ENCODE measurements around the gene CCDC187.
"Not testable (repeated sequence)": the region's sequence is repeated elsewhere in the genome, so short reads cannot be mapped to it uniquely, and the experiment has no call there.

Gene CCDC187

DNA sequence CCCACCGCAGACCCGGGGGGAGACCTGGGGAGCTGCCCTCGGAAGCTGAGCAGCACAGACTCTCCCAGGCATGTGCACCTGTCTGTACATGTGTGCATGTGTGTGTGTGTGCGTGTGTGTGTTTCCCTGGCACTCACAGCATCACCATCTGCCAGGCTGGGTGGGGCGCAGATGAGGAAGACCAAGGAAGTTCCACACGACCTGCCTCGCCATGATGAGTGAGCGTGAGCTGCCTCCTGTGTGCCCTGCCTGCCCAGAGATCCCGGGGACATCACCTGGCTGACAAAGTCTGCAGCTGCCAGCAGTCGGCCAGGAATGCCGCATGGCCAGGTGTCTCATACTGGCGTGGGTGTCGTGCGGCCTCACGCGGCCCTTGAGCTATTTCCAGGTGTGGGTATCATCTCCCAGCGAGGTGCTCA lies 19.5 kb upstream of the CCDC187 start:
- H3K4me3 ChIP-seq (ENCODE audit: low read depth, low read length) = no peak overlapping the region
- H3K4me1 ChIP-seq (ENCODE audit: control insufficient read depth, insufficient read depth, low read length) = peaks cover 2% of the 10 kb centered on the region
- no peaks in the 10 kb centered on the region for H3K27me3 ChIP-seq (ENCODE audit: control insufficient read depth, insufficient read depth, low read length)
- H3K9me3 ChIP-seq (ENCODE audit: control insufficient read depth, insufficient read depth, low read length) = no peaks in the 10 kb centered on the region
- peaks cover 3% of the 10 kb centered on the region for H3K36me3 ChIP-seq (ENCODE audit: control insufficient read depth, insufficient read depth, low read length)
- H3K9ac ChIP-seq (ENCODE audit: low read depth, low read length) = no peak overlapping the region

- peaks cover 3% of the 10 kb centered on the region for H3K36me3 ChIP-seq (ENCODE audit: control insufficient read depth, insufficient read depth, low read length)
- H3K4me1 ChIP-seq (ENCODE audit: control insufficient read depth, insufficient read depth, low read length) = peaks cover 2% of the 10 kb centered on the region
- no peak overlapping the region for H3K9ac ChIP-seq (ENCODE audit: low read depth, low read length)
- no peaks in the 10 kb centered on the region for H3K27me3 ChIP-seq (ENCODE audit: control insufficient read depth, insufficient read depth, low read length)
- no peak overlapping the region for H3K4me3 ChIP-seq (ENCODE audit: low read depth, low read length)
- H3K9me3 ChIP-seq (ENCODE audit: control insufficient read depth, insufficient read depth, low read length) = no peaks in the 10 kb centered on the region
Measured at GRCh38 chr9:136322756-136323330, 18.9 kb upstream of the CCDC187 start.

DNA sequence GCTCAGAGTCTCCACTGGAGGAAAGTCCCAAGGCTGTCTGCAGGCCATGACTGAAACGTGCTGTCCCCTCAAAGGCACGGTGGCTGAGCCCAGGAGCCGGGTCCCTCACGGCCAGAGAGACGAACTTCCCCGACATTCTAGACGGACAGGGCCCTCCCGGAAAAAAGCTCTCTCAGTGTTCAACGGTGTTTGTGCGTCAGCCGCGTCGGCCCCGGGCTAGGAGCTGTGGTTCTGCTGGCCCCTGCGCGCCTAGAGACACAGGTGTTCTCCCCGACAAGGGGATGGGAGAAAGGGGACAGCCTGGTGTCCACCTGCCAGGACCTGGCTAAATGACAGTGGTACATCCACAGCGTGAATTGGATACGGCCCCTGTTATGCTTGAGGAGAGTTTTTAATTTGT lies 17.7 kb upstream of the CCDC187 start:
- Histone ChIP-seq H3K9me3 (ENCODE audit: control insufficient read depth, insufficient read depth, low read length) (no peaks in the 10 kb centered on the region), H3K4me1 (ENCODE audit: control insufficient read depth, insufficient read depth, low read length) (no peaks in the 10 kb centered on the region), H3K27me3 (ENCODE audit: control insufficient read depth, insufficient read depth, low read length) (no peaks in the 10 kb centered on the region)

GRCh38 chr9:136320972-136321371 lies 17.1 kb upstream of the CCDC187 start:
- not testable (repeated sequence) for H3K27me3 ChIP-seq (ENCODE audit: control insufficient read depth, insufficient read depth, low read length); H3K4me1 ChIP-seq (ENCODE audit: control insufficient read depth, insufficient read depth, low read length); H3K9me3 ChIP-seq (ENCODE audit: control insufficient read depth, insufficient read depth, low read length)

More for the DNA sequence above, 17.7 kb upstream of the CCDC187 start:
- Histone ChIP-seq H3K4me3 (ENCODE audit: low read depth, low read length) (no peak overlapping the region), H3K9ac (ENCODE audit: low read depth, low read length) (no peak overlapping the region), H3K36me3 (ENCODE audit: control insufficient read depth, insufficient read depth, low read length) (peaks cover 3% of the 10 kb centered on the region)

GRCh38 chr9:136319955-136320354 lies 16.1 kb upstream of the CCDC187 start:
- not testable (repeated sequence) for H3K4me3 ChIP-seq (ENCODE audit: low read depth, low read length); H3K9ac ChIP-seq (ENCODE audit: low read depth, low read length); H3K9me3 ChIP-seq (ENCODE audit: control insufficient read depth, insufficient read depth, low read length); H3K27me3 ChIP-seq (ENCODE audit: control insufficient read depth, insufficient read depth, low read length); H3K36me3 ChIP-seq (ENCODE audit: control insufficient read depth, insufficient read depth, low read length); H3K4me1 ChIP-seq (ENCODE audit: control insufficient read depth, insufficient read depth, low read length)

More at GRCh38 chr9:136320972-136321371, 17.1 kb upstream of the CCDC187 start:
- not testable (repeated sequence) for H3K4me3 ChIP-seq (ENCODE audit: low read depth, low read length); H3K9ac ChIP-seq (ENCODE audit: low read depth, low read length); H3K36me3 ChIP-seq (ENCODE audit: control insufficient read depth, insufficient read depth, low read length)

- not testable (repeated sequence) for H3K4me3 ChIP-seq (ENCODE audit: low read depth, low read length); H3K36me3 ChIP-seq (ENCODE audit: control insufficient read depth, insufficient read depth, low read length); H3K27me3 ChIP-seq (ENCODE audit: control insufficient read depth, insufficient read depth, low read length); H3K9ac ChIP-seq (ENCODE audit: low read depth, low read length); H3K9me3 ChIP-seq (ENCODE audit: control insufficient read depth, insufficient read depth, low read length); H3K4me1 ChIP-seq (ENCODE audit: control insufficient read depth, insufficient read depth, low read length)
Measured at GRCh38 chr9:136319244-136319643, 15.3 kb upstream of the CCDC187 start.

- Histone ChIP-seq H3K9ac (ENCODE audit: low read depth, low read length) (no peak overlapping the region), H3K4me1 (ENCODE audit: control insufficient read depth, insufficient read depth, low read length) (no peaks in the 10 kb centered on the region), H3K36me3 (ENCODE audit: control insufficient read depth, insufficient read depth, low read length) (no peaks in the 10 kb centered on the region), H3K27me3 (ENCODE audit: control insufficient read depth, insufficient read depth, low read length) (no peaks in the 10 kb centered on the region), H3K4me3 (ENCODE audit: low read depth, low read length) (no peak overlapping the region), H3K9me3 (ENCODE audit: control insufficient read depth, insufficient read depth, low read length) (peaks cover 7% of the 10 kb centered on the region)
Measured at GRCh38 chr9:136318776-136319241, 14.9 kb upstream of the CCDC187 start.

DNA sequence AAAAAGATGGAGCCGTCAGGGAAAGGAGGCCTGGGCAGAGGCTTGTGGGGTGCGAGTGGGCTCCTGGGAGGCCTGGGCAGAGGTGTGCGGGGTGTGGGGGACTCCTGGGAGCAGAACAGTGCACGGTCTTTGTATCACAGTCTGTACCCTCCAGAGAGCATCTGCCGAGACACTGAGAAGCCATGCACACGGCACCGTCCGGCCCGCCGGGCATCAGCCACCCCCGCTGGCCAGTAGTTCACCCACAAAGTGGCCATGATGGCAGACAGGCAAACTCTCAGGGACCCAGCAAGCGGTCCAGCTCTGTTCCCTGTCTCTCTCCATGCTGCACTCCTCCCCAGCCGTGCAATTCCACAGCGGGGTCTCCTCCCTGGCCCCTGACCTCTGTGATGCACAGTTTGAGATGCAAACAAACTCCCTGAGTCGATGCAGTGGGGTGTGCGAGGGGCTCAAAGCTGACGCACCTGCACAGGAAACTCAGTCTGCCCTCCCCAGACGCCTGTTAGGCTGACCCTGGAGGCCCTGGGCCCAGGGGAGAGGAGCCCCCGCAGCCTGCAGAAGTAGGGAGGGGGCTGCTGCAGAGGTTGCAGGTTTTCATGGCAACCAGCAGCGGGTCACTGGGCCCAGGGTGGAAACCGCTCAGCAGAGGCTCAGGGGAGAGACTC lies 14.3 kb upstream of the CCDC187 start:
- no peaks in the 10 kb centered on the region for H3K27me3 ChIP-seq (ENCODE audit: control insufficient read depth, insufficient read depth, low read length)
- no peaks in the 10 kb centered on the region for H3K36me3 ChIP-seq (ENCODE audit: control insufficient read depth, insufficient read depth, low read length)
- peaks cover 7% of the 10 kb centered on the region for H3K9me3 ChIP-seq (ENCODE audit: control insufficient read depth, insufficient read depth, low read length)
- H3K4me1 ChIP-seq (ENCODE audit: control insufficient read depth, insufficient read depth, low read length) = no peaks in the 10 kb centered on the region
- no peak overlapping the region for H3K4me3 ChIP-seq (ENCODE audit: low read depth, low read length)
- no peak overlapping the region for H3K9ac ChIP-seq (ENCODE audit: low read depth, low read length)

DNA sequence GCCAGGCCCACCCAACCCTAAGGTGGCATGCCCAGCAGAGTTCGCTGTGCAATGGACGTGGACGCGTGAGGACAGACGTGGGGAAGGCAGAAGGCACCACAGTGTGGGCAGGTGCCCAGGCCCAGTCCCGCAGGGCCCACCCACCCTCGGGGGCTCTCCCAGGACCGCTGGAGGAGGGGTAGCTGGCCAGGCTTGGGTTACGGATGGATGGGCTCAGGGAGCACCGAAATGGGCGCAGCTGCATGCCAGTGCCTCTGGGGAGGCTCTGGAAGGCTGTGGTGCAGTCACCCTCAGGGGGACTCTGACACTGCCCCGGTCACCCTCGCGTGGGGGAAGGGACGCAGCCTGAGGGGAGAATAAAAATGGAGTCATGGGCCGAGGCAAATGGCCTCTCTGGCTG lies 13.8 kb upstream of the CCDC187 start:
- Histone ChIP-seq H3K9me3 (ENCODE audit: control insufficient read depth, insufficient read depth, low read length) (peaks cover 7% of the 10 kb centered on the region), H3K9ac (ENCODE audit: low read depth, low read length) (no peak overlapping the region), H3K4me3 (ENCODE audit: low read depth, low read length) (no peak overlapping the region), H3K36me3 (ENCODE audit: control insufficient read depth, insufficient read depth, low read length) (no peaks in the 10 kb centered on the region), H3K27me3 (ENCODE audit: control insufficient read depth, insufficient read depth, low read length) (no peaks in the 10 kb centered on the region), H3K4me1 (ENCODE audit: control insufficient read depth, insufficient read depth, low read length) (no peaks in the 10 kb centered on the region)

GRCh38 chr9:136316896-136317676 lies 13.2 kb upstream of the CCDC187 start:
- Histone ChIP-seq H3K9me3 (ENCODE audit: control insufficient read depth, insufficient read depth, low read length) (peaks cover 7% of the 10 kb centered on the region), H3K27me3 (ENCODE audit: control insufficient read depth, insufficient read depth, low read length) (no peaks in the 10 kb centered on the region), H3K4me3 (ENCODE audit: low read depth, low read length) (no peak overlapping the region), H3K4me1 (ENCODE audit: control insufficient read depth, insufficient read depth, low read length) (no peaks in the 10 kb centered on the region), H3K36me3 (ENCODE audit: control insufficient read depth, insufficient read depth, low read length) (no peaks in the 10 kb centered on the region), H3K9ac (ENCODE audit: low read depth, low read length) (no peak overlapping the region)

GRCh38 chr9:136316271-136316751 lies 12.4 kb upstream of the CCDC187 start:
- Histone ChIP-seq H3K36me3 (ENCODE audit: control insufficient read depth, insufficient read depth, low read length) (no peaks in the 10 kb centered on the region), H3K4me1 (ENCODE audit: control insufficient read depth, insufficient read depth, low read length) (no peaks in the 10 kb centered on the region), H3K27me3 (ENCODE audit: control insufficient read depth, insufficient read depth, low read length) (no peaks in the 10 kb centered on the region), H3K9ac (ENCODE audit: low read depth, low read length) (no peak overlapping the region), H3K4me3 (ENCODE audit: low read depth, low read length) (no peak overlapping the region), H3K9me3 (ENCODE audit: control insufficient read depth, insufficient read depth, low read length) (peaks cover 7% of the 10 kb centered on the region)

DNA sequence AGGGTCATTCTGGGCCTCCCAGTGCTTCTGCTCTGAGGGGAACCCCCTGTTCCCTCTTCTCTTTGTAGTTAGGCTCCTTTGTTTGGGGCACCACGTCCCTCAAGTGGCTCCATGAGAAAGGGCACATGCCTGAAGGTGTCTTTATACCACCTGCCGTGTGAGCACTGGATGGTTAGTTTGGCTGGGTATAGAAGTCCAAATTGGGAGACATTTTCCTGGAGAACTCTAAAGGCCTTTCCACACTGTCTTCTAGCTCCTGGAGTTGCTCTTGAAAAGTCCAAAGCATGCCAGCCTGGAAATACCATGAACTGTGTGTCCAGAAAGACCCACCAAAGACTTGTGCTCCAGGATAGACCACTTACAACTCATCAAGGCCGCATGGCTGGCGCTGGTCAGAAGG lies 11.1 kb upstream of the CCDC187 start:
- Histone ChIP-seq H3K36me3 (ENCODE audit: control insufficient read depth, insufficient read depth, low read length) (no peaks in the 10 kb centered on the region), H3K4me1 (ENCODE audit: control insufficient read depth, insufficient read depth, low read length) (no peaks in the 10 kb centered on the region), H3K27me3 (ENCODE audit: control insufficient read depth, insufficient read depth, low read length) (no peaks in the 10 kb centered on the region)

More for the DNA sequence above, 11.1 kb upstream of the CCDC187 start:
- Histone ChIP-seq H3K9me3 (ENCODE audit: control insufficient read depth, insufficient read depth, low read length) (peaks cover 7% of the 10 kb centered on the region), H3K4me3 (ENCODE audit: low read depth, low read length) (no peak overlapping the region), H3K9ac (ENCODE audit: low read depth, low read length) (no peak overlapping the region)
